ENCODE measurements around the gene NT5C1B. TPM values are rescaled to one million over a fixed set of nuclear protein-coding genes. Genes with fewer than 3 reads are reported as not detected.

NT5C1B gene
- total RNA-seq, 3 donors from 2014 or later, result not detected

DNA sequence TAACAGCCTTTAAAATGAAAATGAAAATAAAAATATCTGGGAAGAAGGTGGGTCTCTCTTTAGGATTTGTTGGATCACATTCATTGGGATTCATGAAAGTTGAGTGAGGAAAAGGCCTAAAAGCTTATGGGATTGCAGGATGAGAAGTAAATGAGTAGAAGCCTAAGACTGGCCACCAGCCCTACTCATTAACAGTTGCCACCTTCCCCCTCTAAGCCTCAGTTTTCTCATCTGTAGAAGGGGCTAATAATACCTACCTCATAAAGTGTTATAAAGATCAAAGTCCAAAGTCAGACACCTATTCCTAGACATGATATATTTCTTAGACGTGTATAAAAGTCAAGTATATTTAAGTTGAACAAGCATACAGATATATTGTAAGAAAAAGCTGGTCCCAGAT, 52.7 kb downstream of the NT5C1B start:
- Histone ChIP-seq H3K27ac (no peak overlapping the region), H3K36me3 (no peaks in the 10 kb centered on the region), H3K27me3 (no peaks in the 10 kb centered on the region), H3K4me3 (no peak overlapping the region), H3K9me3 (no peaks in the 10 kb centered on the region), H3K4me1 (no peaks in the 10 kb centered on the region)
- intact Hi-C loops (cut with DNase I; ENCODE audit: low total_unique reads), result no loop called here
- no peak for DNase-seq (ENCODE audit: low spot score in 2 of 2)
- TF ChIP-seq POLR2AphosphoS5 (IDR thresholded peaks at IDR 0.05) (no peak), POLR2A (IDR thresholded peaks at IDR 0.05) (no peak)
- TF ChIP-seq, protein P1, sequence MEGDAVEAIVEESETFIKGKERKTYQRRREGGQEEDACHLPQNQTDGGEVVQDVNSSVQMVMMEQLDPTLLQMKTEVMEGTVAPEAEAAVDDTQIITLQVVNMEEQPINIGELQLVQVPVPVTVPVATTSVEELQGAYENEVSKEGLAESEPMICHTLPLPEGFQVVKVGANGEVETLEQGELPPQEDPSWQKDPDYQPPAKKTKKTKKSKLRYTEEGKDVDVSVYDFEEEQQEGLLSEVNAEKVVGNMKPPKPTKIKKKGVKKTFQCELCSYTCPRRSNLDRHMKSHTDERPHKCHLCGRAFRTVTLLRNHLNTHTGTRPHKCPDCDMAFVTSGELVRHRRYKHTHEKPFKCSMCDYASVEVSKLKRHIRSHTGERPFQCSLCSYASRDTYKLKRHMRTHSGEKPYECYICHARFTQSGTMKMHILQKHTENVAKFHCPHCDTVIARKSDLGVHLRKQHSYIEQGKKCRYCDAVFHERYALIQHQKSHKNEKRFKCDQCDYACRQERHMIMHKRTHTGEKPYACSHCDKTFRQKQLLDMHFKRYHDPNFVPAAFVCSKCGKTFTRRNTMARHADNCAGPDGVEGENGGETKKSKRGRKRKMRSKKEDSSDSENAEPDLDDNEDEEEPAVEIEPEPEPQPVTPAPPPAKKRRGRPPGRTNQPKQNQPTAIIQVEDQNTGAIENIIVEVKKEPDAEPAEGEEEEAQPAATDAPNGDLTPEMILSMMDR (IDR thresholded peaks at IDR 0.05), result no peak

DNA sequence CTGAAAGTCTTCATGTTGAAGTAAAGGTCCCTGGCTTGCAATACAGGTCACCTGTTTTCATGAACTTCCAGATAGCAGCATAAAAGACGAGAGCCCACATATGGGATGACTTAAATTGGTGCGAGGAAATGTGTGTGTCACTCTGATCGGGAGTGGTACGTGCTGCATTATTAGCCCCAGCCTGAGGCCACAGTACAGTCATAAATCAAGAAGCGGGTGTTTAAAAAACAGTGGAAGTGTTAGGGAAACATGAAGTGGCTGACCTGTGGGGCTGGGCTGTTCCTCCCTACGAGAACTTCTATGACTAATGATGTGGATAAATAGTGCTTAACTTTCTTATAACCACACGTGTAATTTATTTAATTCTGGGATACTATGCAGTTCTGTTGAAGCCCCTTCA, 53.3 kb downstream of the NT5C1B start:
- H3K36me3 ChIP-seq, result no peaks in the 10 kb centered on the region
- intact Hi-C loops (cut with DNase I; ENCODE audit: low total_unique reads), result no loop called here
- no peaks in the 10 kb centered on the region for H3K27me3 ChIP-seq
- H3K27ac ChIP-seq, result no peak overlapping the region
- TF ChIP-seq, protein P1 (IDR thresholded peaks at IDR 0.05), result no peak
- TF ChIP-seq POLR2AphosphoS5 (IDR thresholded peaks at IDR 0.05), result no peak
- TF ChIP-seq POLR2A (IDR thresholded peaks at IDR 0.05), result no peak
- no peaks in the 10 kb centered on the region for H3K4me1 ChIP-seq
- no peak for DNase-seq (ENCODE audit: low spot score in 2 of 2)
- no peaks in the 10 kb centered on the region for H3K9me3 ChIP-seq
- no peak overlapping the region for H3K4me3 ChIP-seq

DNA sequence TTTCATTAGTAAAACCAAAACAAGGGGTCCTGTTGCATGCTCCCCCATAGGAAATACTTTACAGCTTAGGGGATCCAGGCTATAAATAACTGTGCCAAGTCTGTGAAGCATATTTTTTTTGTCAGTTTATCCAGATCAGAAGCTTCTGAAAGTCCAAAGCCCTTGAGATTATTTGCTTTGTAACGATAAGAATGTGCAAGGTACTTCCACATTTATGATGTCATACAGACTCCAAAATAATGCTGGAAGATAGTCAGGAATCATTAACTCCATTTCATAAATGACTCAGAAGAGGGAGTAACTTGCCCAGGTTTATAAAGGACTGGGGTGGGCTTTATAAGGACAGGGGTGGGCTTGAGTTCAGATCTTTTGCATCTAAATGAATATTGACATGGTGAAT, 58.2 kb downstream of the NT5C1B start:
- intact Hi-C loops (cut with DNase I; ENCODE audit: low total_unique reads), result no loop called here
- no peak overlapping the region for H3K27ac ChIP-seq
- H3K36me3 ChIP-seq, result no peaks in the 10 kb centered on the region
- TF ChIP-seq, protein P1 (IDR thresholded peaks at IDR 0.05), result no peak
- TF ChIP-seq POLR2AphosphoS5 (IDR thresholded peaks at IDR 0.05) (no peak), POLR2A (IDR thresholded peaks at IDR 0.05) (no peak)
- no peak overlapping the region for H3K4me3 ChIP-seq
- H3K4me1 ChIP-seq, result no peaks in the 10 kb centered on the region
- DNase-seq (ENCODE audit: low spot score in 2 of 2), result no peak
- H3K9me3 ChIP-seq, result no peaks in the 10 kb centered on the region
- H3K27me3 ChIP-seq, result no peaks in the 10 kb centered on the region

DNA sequence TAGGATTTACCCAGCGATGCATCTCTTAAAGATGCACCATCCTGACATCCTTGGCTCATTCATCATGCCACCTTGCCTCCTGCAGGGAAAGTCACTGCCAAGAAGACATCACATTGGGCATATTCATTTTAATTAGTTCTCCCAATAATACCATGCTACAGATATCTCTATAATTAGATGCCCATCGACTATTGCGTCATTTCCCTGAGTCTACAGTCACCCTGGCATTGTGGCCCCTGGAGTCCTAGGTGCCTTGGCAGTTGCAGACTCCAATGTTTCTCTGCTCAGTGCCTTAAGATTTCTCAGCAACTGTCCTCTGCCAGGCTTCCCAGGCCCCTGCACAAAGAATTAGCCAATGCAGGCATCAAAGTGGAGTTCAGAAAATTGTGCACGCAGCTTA, 61.5 kb downstream of the NT5C1B start:
- Histone ChIP-seq H3K27ac (no peak overlapping the region), H3K9me3 (no peaks in the 10 kb centered on the region), H3K4me1 (no peaks in the 10 kb centered on the region), H3K36me3 (no peaks in the 10 kb centered on the region), H3K4me3 (no peak overlapping the region), H3K27me3 (no peaks in the 10 kb centered on the region)
- intact Hi-C loops (cut with DNase I; ENCODE audit: low total_unique reads), result loop anchor here (2.0 to 5.0 kb wide), 2 partner anchors 17 to 646 kb away; no protein-coding TSS in a partner anchor
- TF ChIP-seq POLR2AphosphoS5 (IDR thresholded peaks at IDR 0.05) (no peak), POLR2A (IDR thresholded peaks at IDR 0.05) (no peak)
- TF ChIP-seq, protein P1 (IDR thresholded peaks at IDR 0.05), result no peak
- DNase-seq (ENCODE audit: low spot score in 2 of 2), result no peak

DNA sequence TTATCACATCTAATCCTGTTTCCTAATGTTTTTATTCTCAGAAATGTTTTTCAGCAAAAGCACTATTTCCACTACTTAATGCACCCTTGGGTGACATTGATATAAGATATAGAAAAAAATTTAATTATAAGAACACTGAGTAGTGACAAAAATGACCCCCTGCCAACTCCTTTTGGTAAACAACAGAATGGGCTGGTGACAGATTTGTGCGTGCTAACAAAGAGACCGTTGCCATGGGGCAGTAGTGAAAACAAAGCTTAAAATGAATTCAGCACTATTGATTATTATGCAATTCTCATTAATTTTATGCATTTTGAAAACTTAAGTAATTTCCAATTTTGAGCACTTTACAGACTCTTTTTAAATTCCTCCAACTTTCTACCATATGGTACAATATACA, 62.0 kb downstream of the NT5C1B start:
- Histone ChIP-seq H3K27me3 (no peaks in the 10 kb centered on the region), H3K27ac (no peak overlapping the region), H3K4me1 (no peaks in the 10 kb centered on the region), H3K4me3 (no peak overlapping the region), H3K36me3 (no peaks in the 10 kb centered on the region), H3K9me3 (no peaks in the 10 kb centered on the region)
- intact Hi-C loops (cut with DNase I; ENCODE audit: low total_unique reads), result loop anchor here (2.0 to 5.0 kb wide), 2 partner anchors 17 to 645 kb away; no protein-coding TSS in a partner anchor
- no peak for DNase-seq (ENCODE audit: low spot score in 2 of 2)
- TF ChIP-seq POLR2AphosphoS5 (IDR thresholded peaks at IDR 0.05) (no peak), POLR2A (IDR thresholded peaks at IDR 0.05) (no peak)
- TF ChIP-seq, protein P1 (IDR thresholded peaks at IDR 0.05), result no peak
